Skeletal muscle tissue (tissue), 4 donors: ENCODE data around the gene ZNF143. TPM values are rescaled to one million over a fixed set of nuclear protein-coding genes. Genes with fewer than 3 reads are reported as not detected.

Source experiments
- H3K27ac ChIP-seq: one replicate; pipeline ENCODE4 v1.7.0; 2013; ENCODE audit warnings: mild to moderate bottlenecking, low read depth, low read length, inconsistent platforms
- H3K27me3 ChIP-seq, 3 donors: one replicate each; pipeline ENCODE4 v1.7.0; 2013; ENCODE audit warnings: low read length in 3 of 3; ENCODE audit not compliant: control insufficient read depth in 3 of 3, insufficient read depth in 3 of 3
- H3K36me3 ChIP-seq, 3 donors: one replicate each; pipeline ENCODE4 v1.7.0; 2013; ENCODE audit warnings: low read length in 3 of 3; ENCODE audit not compliant: control insufficient read depth in 3 of 3, insufficient read depth in 3 of 3
- H3K4me1 ChIP-seq, 3 donors: one replicate each; pipeline ENCODE4 v1.7.0; 2013; ENCODE audit warnings: low read length in 3 of 3, mild to moderate bottlenecking in 3 of 3; ENCODE audit not compliant: control insufficient read depth in 3 of 3, insufficient read depth in 3 of 3
- H3K4me3 ChIP-seq, 3 donors: one replicate each; pipeline ENCODE4 v1.7.0; 2013; ENCODE audit warnings: low read length in 3 of 3
- H3K9ac ChIP-seq, 3 donors: one replicate each; pipeline ENCODE4 v1.7.0; 2013; ENCODE audit warnings: low read length in 3 of 3, mild to moderate bottlenecking in 3 of 3, moderate library complexity in 2 of 3, low read depth in 1 of 3
- H3K9me3 ChIP-seq, 3 donors: one replicate each; pipeline ENCODE4 v1.7.0; 2013; ENCODE audit warnings: low read length in 3 of 3; ENCODE audit not compliant: control insufficient read depth in 3 of 3
- total RNA-seq: library from RNA; depleted of rRNA; stranded (reverse); fragments of >200 nt; gene quantifications from one replicate; pipeline ENCODE4 v1.2.3, GENCODE V29; 2014
- donor health status: Osteomylitis.

ZNF143 gene
- total RNA-seq, 1 donor from 2014 or later: 18.8 TPM

- H3K4me3 ChIP-seq: peak overlapping the region; percentile 66 to 87 (median 71)
- peak overlapping the region; percentile 93 to 98 (median 95) for H3K9ac ChIP-seq
- peaks cover 0 to 4% (median 0%) of the 10 kb centered on the region in 3 donors for H3K36me3 ChIP-seq
- H3K4me1 ChIP-seq: peaks cover 4 to 23% (median 12%) of the 10 kb centered on the region in 3 donors
- H3K9me3 ChIP-seq: no peaks in the 10 kb centered on the region
- peak overlapping the region; percentile 98 for H3K27ac ChIP-seq
- no peaks in the 10 kb centered on the region for H3K27me3 ChIP-seq
These were observed 935 bp downstream of the ZNF143 start for GRCh38 chr11:9461760-9462134.

DNA sequence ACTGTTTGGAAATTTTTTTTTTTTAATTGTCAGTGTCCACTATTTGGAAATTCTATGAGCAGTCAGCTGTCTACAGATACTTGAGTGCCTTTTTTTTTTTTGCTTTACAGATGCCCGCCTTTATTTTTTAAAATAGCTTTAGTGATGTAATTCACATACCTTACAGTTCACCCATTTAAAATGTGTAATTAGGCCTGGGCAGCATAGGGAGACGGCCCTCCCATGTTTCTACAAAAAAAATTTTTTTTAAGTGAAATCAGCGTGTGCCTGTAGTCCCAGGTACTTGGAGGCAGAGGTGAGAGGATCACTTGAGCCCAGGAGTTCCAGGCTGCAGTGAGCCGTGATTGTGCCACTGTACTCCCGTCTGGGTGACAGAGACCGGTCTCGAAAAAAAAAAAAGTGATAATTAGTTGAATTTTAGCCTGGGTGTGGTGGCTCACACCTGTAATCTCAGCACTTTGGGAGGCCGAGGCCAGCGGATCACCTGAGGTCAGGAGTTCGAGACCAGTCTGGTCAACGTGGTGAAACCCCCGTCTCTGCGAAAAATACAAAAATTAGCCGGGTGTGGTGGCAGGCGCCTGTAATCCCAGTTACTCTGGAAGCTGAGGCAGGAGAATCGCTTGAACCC lies 1.5 kb downstream of the ZNF143 start:
- H3K4me1 ChIP-seq: peaks cover 4 to 23% (median 12%) of the 10 kb centered on the region in 3 donors
- H3K27ac ChIP-seq: peak overlapping the region; percentile 98
- H3K4me3 ChIP-seq: peak overlapping the region; percentile 66 to 87 (median 71)
- H3K9ac ChIP-seq: peak overlapping the region; percentile 93 to 98 (median 95)
- H3K36me3 ChIP-seq: peaks cover 0 to 4% (median 0%) of the 10 kb centered on the region in 3 donors
- H3K27me3 ChIP-seq: no peaks in the 10 kb centered on the region
- no peaks in the 10 kb centered on the region for H3K9me3 ChIP-seq

DNA sequence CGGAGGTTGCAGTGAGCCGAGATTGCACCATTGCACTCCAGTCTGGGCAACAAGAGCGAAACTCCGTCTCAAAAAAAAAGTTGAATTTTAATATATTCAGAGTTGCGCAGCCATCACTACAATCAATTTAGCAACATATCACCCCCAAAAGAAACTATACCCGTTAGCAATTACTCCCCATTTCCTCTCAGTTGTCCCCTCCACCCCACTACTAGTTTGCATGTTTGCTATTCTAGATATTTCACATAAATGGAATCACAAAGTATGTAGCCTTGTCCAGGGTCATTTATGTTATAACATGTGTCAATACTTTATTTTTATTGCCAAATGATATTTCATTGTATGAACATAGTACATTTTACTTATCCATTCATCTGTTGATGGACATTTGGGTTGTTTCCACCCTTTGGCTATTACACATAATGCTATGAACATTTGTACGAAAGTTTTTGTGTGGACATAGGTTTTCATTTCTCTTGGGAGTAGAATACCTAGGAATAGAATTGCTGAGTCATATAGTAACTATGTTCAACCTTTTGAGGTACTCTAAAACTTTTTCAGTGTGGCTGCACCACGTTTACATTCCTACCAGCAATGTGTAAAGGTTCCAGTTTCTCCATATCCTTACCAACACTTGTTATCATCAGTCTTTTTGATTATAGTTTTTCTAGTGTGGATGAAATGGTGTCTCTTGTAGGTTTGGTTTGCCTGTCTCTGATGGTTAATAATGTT lies 2.2 kb downstream of the ZNF143 start:
- no peaks in the 10 kb centered on the region for H3K9me3 ChIP-seq
- H3K27me3 ChIP-seq: no peaks in the 10 kb centered on the region
- no peak overlapping the region for H3K9ac ChIP-seq
- peaks cover 0 to 4% (median 0%) of the 10 kb centered on the region in 3 donors for H3K36me3 ChIP-seq
- H3K4me3 ChIP-seq: no peak overlapping the region
- peaks cover 4 to 23% (median 12%) of the 10 kb centered on the region in 3 donors for H3K4me1 ChIP-seq
- peak overlapping the region; percentile 30 for H3K27ac ChIP-seq

DNA sequence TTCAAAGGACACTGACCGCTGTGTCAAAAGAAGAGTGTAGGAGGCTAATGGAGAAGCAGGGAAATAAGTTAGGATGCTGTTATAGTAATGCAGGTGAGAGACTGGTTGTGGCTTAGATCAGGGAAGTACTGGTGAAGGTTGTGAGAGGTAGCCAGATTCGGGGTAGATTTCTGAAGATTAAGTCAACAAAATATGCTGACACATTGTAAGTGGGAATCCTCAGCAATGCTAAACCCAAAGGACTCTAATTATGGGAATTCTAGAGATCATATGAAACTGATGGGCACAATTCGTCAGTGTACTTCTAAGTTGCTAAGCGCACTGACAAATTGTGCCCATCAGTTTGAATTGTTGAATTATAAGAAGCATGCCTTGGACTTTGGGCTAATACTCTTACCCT lies 10.0 kb downstream of the ZNF143 start:
- Histone ChIP-seq H3K36me3 (peaks cover 7 to 39% (median 28%) of the 10 kb centered on the region in 3 donors), H3K9me3 (no peaks in the 10 kb centered on the region), H3K27ac (no peak overlapping the region), H3K4me3 (no peak overlapping the region), H3K27me3 (no peaks in the 10 kb centered on the region), H3K9ac (no peak overlapping the region), H3K4me1 (no peaks in the 10 kb centered on the region)

GRCh38 chr11:9473408-9473807 lies 12.6 kb downstream of the ZNF143 start:
- H3K4me1 ChIP-seq: no peaks in the 10 kb centered on the region
- no peaks in the 10 kb centered on the region for H3K27me3 ChIP-seq
- H3K9ac ChIP-seq: no peak overlapping the region
- H3K27ac ChIP-seq: no peak overlapping the region
- H3K9me3 ChIP-seq: no peaks in the 10 kb centered on the region
- no peak overlapping the region for H3K4me3 ChIP-seq
- peaks cover 7 to 44% (median 31%) of the 10 kb centered on the region in 3 donors for H3K36me3 ChIP-seq

- peaks cover 8 to 41% (median 27%) of the 10 kb centered on the region in 3 donors for H3K36me3 ChIP-seq
These were observed 19.1 kb downstream of the ZNF143 start for GRCh38 chr11:9479899-9480298.

GRCh38 chr11:9489080-9489765 lies 28.4 kb downstream of the ZNF143 start:
- no peak overlapping the region for H3K4me3 ChIP-seq
- H3K4me1 ChIP-seq: peaks cover 0 to 4% (median 0%) of the 10 kb centered on the region in 3 donors
- H3K9ac ChIP-seq: no peak overlapping the region
- no peaks in the 10 kb centered on the region for H3K9me3 ChIP-seq
- H3K27me3 ChIP-seq: no peaks in the 10 kb centered on the region
- H3K27ac ChIP-seq: no peak overlapping the region
- H3K36me3 ChIP-seq: peaks cover 5 to 15% (median 10%) of the 10 kb centered on the region in 3 donors

More at GRCh38 chr11:9479899-9480298, 19.1 kb downstream of the ZNF143 start:
- H3K4me1 ChIP-seq: no peaks in the 10 kb centered on the region
- H3K27ac ChIP-seq: no peak overlapping the region
- H3K9me3 ChIP-seq: no peaks in the 10 kb centered on the region
- no peaks in the 10 kb centered on the region for H3K27me3 ChIP-seq
- no peak overlapping the region for H3K9ac ChIP-seq
- H3K4me3 ChIP-seq: no peak overlapping the region

- Histone ChIP-seq H3K4me3 (no peak overlapping the region), H3K9me3 (no peaks in the 10 kb centered on the region), H3K36me3 (peaks cover 5 to 24% (median 12%) of the 10 kb centered on the region in 3 donors), H3K27ac (no peak overlapping the region), H3K9ac (no peak overlapping the region), H3K4me1 (peaks cover 0 to 4% (median 0%) of the 10 kb centered on the region in 3 donors), H3K27me3 (no peaks in the 10 kb centered on the region)
These were observed 29.6 kb downstream of the ZNF143 start for GRCh38 chr11:9490376-9490775.

DNA sequence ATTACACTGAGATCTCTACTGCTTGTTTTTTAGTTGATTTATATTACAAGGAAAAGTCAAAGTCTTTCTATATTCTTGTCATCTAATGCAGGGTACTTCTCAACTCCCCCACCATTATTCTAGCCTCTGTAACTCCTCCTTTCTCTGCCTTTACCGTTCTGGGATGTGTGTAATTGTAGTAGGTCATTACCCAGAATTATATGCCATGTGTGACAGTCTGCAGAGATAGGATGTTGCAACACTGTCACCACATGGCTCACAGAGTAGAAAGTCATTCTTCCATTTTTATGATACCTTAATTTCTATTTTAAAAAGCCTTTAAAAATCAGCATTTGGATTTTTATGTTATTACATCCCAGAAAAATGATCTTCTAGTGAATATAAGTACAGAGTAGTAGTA lies 32.7 kb downstream of the ZNF143 start:
- peaks cover 0 to 4% (median 0%) of the 10 kb centered on the region in 3 donors for H3K4me1 ChIP-seq
- H3K27me3 ChIP-seq: no peaks in the 10 kb centered on the region
- H3K9me3 ChIP-seq: no peaks in the 10 kb centered on the region
- H3K4me3 ChIP-seq: no peak overlapping the region
- peaks cover 21 to 42% (median 26%) of the 10 kb centered on the region in 3 donors for H3K36me3 ChIP-seq
- H3K27ac ChIP-seq: no peak overlapping the region
- no peak overlapping the region for H3K9ac ChIP-seq
